ENCODE measurements around the gene KLHL34. TPM values are rescaled to one million over a fixed set of nuclear protein-coding genes. Genes with fewer than 3 reads are reported as not detected.

KLHL34 gene
- total RNA-seq, 1 experiment from 2014 or later: 0.05 TPM

DNA sequence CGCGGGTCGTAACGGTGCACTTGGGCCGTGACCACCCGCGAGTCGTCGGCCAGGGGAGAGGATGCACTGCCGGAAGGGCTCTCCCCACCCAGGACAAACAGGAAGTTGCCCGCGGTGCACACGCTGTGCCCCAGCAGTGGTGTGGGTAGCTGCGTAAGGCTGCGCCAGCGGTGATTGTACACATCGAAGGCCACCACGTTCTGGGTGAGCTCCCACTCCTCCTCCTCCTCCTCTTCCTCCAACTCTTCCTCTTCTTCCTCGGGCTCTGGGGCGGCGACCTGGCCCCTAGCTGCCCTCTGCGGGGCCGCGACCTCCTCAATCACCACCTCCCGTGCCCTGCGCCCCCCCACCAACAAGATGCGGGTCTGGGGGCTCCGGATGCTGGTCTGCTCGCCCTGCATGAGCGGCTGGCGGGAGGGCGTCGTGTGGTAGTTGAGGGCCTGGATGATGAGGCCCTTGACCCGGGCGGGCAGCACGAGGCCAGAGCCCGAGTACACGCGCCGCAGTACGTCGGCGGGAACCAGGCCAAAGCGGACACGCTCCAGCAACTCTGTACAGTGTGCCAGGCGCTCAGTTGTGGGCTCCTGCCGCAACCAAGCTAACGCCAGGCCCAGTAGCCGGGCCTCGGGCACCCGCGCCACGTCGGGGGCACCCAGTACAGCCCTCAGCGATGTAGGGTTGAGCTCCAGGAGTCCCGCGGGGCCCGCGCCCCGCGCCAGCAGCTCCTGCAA lies 1.4 kb downstream of the KLHL34 start:
- H3K27me3 ChIP-seq (ENCODE audit: control insufficient read depth, insufficient read depth, low read length): no peaks in the 10 kb centered on the region
- no peaks in the 10 kb centered on the region for H3K9me3 ChIP-seq (ENCODE audit: control insufficient read depth, insufficient read depth, low read depth, low read length)
- ChIA-PET POLR2A (no interaction called here), CTCF (no interaction called here)
- no peak overlapping the region for H3K4me3 ChIP-seq (ENCODE audit: low read depth in 2 of 2, low read length in 2 of 2)
- no peak for TF ChIP-seq CTCF (IDR thresholded peaks at IDR 0.05)
- no peak for TF ChIP-seq TCF7L2 (IDR thresholded peaks at IDR 0.05; ENCODE audit: low read depth, low read length)
- no peak for TF ChIP-seq POLR2AphosphoS5 (IDR thresholded peaks at IDR 0.05; ENCODE audit: low read depth, low read length)
- TF ChIP-seq SIN3A (IDR thresholded peaks at IDR 0.05; ENCODE audit: borderline replicate concordance, insufficient read depth, low read depth, low read length): no peak
- no peak for TF ChIP-seq REST (IDR thresholded peaks at IDR 0.05; ENCODE audit: insufficient read depth in 1 of 2, low read depth in 2 of 2, low read length in 1 of 2)
- ATAC-seq (no peak), DNase-seq (ENCODE audit: low read depth, low spot score) (no peak)
- H3K36me3 ChIP-seq (ENCODE audit: control insufficient read depth, insufficient read depth, low read length): no peaks in the 10 kb centered on the region
- BruUV-seq (replicated peaks): no TSS peak
- H3K27ac ChIP-seq (ENCODE audit: low read length): no peak overlapping the region
- H3K4me1 ChIP-seq (ENCODE audit: control insufficient read depth, insufficient read depth, low read length): no peaks in the 10 kb centered on the region
- in situ Hi-C loops (cut with HindIII; ENCODE audit: low pct_unique_long_range_greater_than_20kb, low sequenced_read_pairs): no loop called here
- intact Hi-C loops (cut with micrococcal nuclease; ENCODE audit: unreplicated experiment): no loop called here

DNA sequence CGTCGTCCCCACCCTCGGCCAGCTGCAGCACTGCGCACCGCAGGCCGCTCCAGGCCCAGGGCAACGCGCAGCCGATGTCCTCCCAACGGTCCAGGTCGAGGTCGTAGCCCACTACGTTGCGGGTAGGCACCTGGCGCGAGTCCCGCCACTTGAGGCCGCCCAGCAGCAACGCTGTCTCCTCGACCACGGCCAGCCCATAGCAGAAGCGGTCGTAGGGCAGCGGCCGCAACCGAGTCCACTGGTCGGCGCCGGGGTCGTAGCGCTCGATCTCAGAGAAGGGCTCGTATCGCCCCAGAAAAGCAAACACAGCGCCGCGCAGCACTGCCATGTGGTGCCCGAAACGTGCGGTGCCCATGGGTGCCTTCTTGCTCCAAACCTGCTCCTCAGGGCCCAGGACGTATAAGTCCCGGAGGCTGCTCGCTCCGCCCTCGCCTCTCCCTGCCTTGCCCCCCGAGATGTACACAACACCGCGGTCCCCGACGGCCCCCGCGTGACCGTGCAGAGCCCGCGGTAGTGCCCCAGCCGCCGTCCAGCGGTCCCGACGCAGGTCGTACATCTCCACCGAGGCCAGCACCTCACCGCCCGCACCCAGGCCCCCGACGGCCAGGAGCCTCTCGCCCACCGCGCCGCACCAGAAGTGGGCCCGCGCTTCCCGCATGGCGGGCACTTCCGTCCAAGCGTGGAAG lies 2.1 kb downstream of the KLHL34 start:
- DNase-seq (ENCODE audit: low read depth, low spot score): no peak
- Histone ChIP-seq H3K9me3 (ENCODE audit: control insufficient read depth, insufficient read depth, low read depth, low read length) (no peaks in the 10 kb centered on the region), H3K27me3 (ENCODE audit: control insufficient read depth, insufficient read depth, low read length) (no peaks in the 10 kb centered on the region), H3K4me3 (ENCODE audit: low read depth in 2 of 2, low read length in 2 of 2) (no peak overlapping the region), H3K27ac (ENCODE audit: low read length) (no peak overlapping the region), H3K36me3 (ENCODE audit: control insufficient read depth, insufficient read depth, low read length) (no peaks in the 10 kb centered on the region), H3K4me1 (ENCODE audit: control insufficient read depth, insufficient read depth, low read length) (no peaks in the 10 kb centered on the region)
- in situ Hi-C loops (cut with HindIII; ENCODE audit: low pct_unique_long_range_greater_than_20kb, low sequenced_read_pairs) (no loop called here), intact Hi-C loops (cut with micrococcal nuclease; ENCODE audit: unreplicated experiment) (no loop called here)
- ChIA-PET CTCF (no interaction called here), POLR2A (no interaction called here)
- no TSS peak for BruUV-seq (replicated peaks)
- ATAC-seq: no peak
- no peak for TF ChIP-seq CTCF (IDR thresholded peaks at IDR 0.05)
- TF ChIP-seq REST (IDR thresholded peaks at IDR 0.05; ENCODE audit: insufficient read depth in 1 of 2, low read depth in 2 of 2, low read length in 1 of 2): no peak
- no peak for TF ChIP-seq SIN3A (IDR thresholded peaks at IDR 0.05; ENCODE audit: borderline replicate concordance, insufficient read depth, low read depth, low read length)
- TF ChIP-seq TCF7L2 (IDR thresholded peaks at IDR 0.05; ENCODE audit: low read depth, low read length): no peak
- TF ChIP-seq POLR2AphosphoS5 (IDR thresholded peaks at IDR 0.05; ENCODE audit: low read depth, low read length): no peak

All from Panc1 (cell line).